Lower lobe of right lung (tissue), 2 donors: ENCODE measurements around the gene PRTFDC1. TPM values are rescaled to one million over a fixed set of nuclear protein-coding genes. Genes with fewer than 3 reads are reported as not detected.

Source experiments
- ATAC-seq, 2 donors: fragments of 200-7000 bp; cut with Tn5 transposase; one replicate each; pipeline ENCODE4 v1.9.1; 2020 to 2022; ENCODE audit warnings: mild to moderate bottlenecking in 2 of 2, moderate library complexity in 2 of 2
- DNase-seq: peaks from one replicate; pipeline ENCODE4 v3.0.0-alpha.2; 2020
- H3K27ac ChIP-seq: fragments of 200-600 bp; one replicate; pipeline ENCODE4 v1.8.0; 2022
- H3K27me3 ChIP-seq: fragments of 200-600 bp; one replicate; pipeline ENCODE4 v1.8.0; 2022; ENCODE audit warnings: low read depth
- H3K36me3 ChIP-seq: fragments of 200-600 bp; one replicate; pipeline ENCODE4 v1.8.0; 2022; ENCODE audit warnings: mild to moderate bottlenecking
- H3K4me1 ChIP-seq: fragments of 200-600 bp; one replicate; pipeline ENCODE4 v1.8.0; 2022
- H3K4me3 ChIP-seq: fragments of 200-600 bp; one replicate; pipeline ENCODE4 v1.8.0; 2022; ENCODE audit warnings: mild to moderate bottlenecking
- H3K9me3 ChIP-seq: fragments of 200-600 bp; one replicate; pipeline ENCODE4 v1.8.0; 2022
- CTCF ChIP-seq: fragments of 200-600 bp; IDR thresholded peaks from one replicate; pipeline ENCODE4 v1.8.0; 2022; ENCODE audit warnings: antibody characterized with exemption, mild to moderate bottlenecking
- intact Hi-C: fragments of 100-400 bp; cut with DNase I; formaldehyde crosslinking; loops from one replicate; pipeline ENCODE4 v1.11.0; 2022
- total RNA-seq: library from RNA; stranded (reverse); fragmentation: NEBNext Ultra II Directional; extraction: Animal tissue kit (Norgen Biotek cat#: 25700); gene quantifications from one replicate; pipeline ENCODE4 v1.2.1, GENCODE V29; 2021
- donor health status: DM: no; HTN: yes; CAD: no; lungs with severe emphysema.

Gene PRTFDC1
- total RNA-seq, 1 donor from 2014 or later = 3.8 TPM

- no peak for DNase-seq
- no peak overlapping the region for H3K27ac ChIP-seq
- no peaks in the 10 kb centered on the region for H3K27me3 ChIP-seq
- H3K4me3 ChIP-seq = peak overlapping the region; percentile 20
- no peaks in the 10 kb centered on the region for H3K9me3 ChIP-seq
- peaks cover 12% of the 10 kb centered on the region for H3K4me1 ChIP-seq
- peak in 1 of 2 donors; percentile 47 for ATAC-seq
- TF ChIP-seq CTCF = no peak
- H3K36me3 ChIP-seq = no peaks in the 10 kb centered on the region
- intact Hi-C loops = no loop called here
These were observed 70.2 kb downstream of the PRTFDC1 start for GRCh38 chr10:24882047-24882698.

GRCh38 chr10:24879861-24880260 lies 72.5 kb downstream of the PRTFDC1 start:
- intact Hi-C loops = no loop called here

GRCh38 chr10:24874133-24874532 lies 78.3 kb downstream of the PRTFDC1 start:
- H3K27me3 ChIP-seq = no peaks in the 10 kb centered on the region
- no peak overlapping the region for H3K4me3 ChIP-seq
- ATAC-seq (no peak), DNase-seq (no peak)
- H3K9me3 ChIP-seq = peaks cover 7% of the 10 kb centered on the region
- TF ChIP-seq CTCF = no peak
- no peaks in the 10 kb centered on the region for H3K36me3 ChIP-seq
- H3K4me1 ChIP-seq = peaks cover 12% of the 10 kb centered on the region
- peak overlapping the region; percentile 60 for H3K27ac ChIP-seq
- intact Hi-C loops = no loop called here

More at GRCh38 chr10:24879861-24880260, 72.5 kb downstream of the PRTFDC1 start:
- ATAC-seq (no peak), DNase-seq (no peak)
- no peak overlapping the region for H3K27ac ChIP-seq
- H3K4me3 ChIP-seq = no peak overlapping the region
- no peaks in the 10 kb centered on the region for H3K27me3 ChIP-seq
- peaks cover 3% of the 10 kb centered on the region for H3K9me3 ChIP-seq
- no peak for TF ChIP-seq CTCF
- H3K4me1 ChIP-seq = peaks cover 12% of the 10 kb centered on the region
- no peaks in the 10 kb centered on the region for H3K36me3 ChIP-seq

- peaks cover 7% of the 10 kb centered on the region for H3K9me3 ChIP-seq
- no peak overlapping the region for H3K4me3 ChIP-seq
- intact Hi-C loops = no loop called here
- ATAC-seq = peak; percentile 52 to 89
- H3K4me1 ChIP-seq = peaks cover 12% of the 10 kb centered on the region
- TF ChIP-seq CTCF = no peak
- DNase-seq = no peak
- H3K36me3 ChIP-seq = no peaks in the 10 kb centered on the region
- no peaks in the 10 kb centered on the region for H3K27me3 ChIP-seq
- H3K27ac ChIP-seq = peak overlapping the region; percentile 60
These were observed 79.1 kb downstream of the PRTFDC1 start for GRCh38 chr10:24873281-24873683.

- ATAC-seq (no peak), DNase-seq (no peak)
- Histone ChIP-seq H3K4me3 (no peak overlapping the region), H3K27ac (no peak overlapping the region), H3K4me1 (peaks cover 12% of the 10 kb centered on the region), H3K9me3 (peaks cover 7% of the 10 kb centered on the region), H3K27me3 (no peaks in the 10 kb centered on the region), H3K36me3 (no peaks in the 10 kb centered on the region)
- intact Hi-C loops = no loop called here
- TF ChIP-seq CTCF = no peak
These were observed 79.6 kb downstream of the PRTFDC1 start for GRCh38 chr10:24872790-24873182.
